IMR-90 (cell line): ENCODE data around the gene CNST. TPM values are rescaled to one million over a fixed set of nuclear protein-coding genes. Genes with fewer than 3 reads are reported as not detected.

Experiments
- ATAC-seq: fragments of 200-7000 bp; cut with Tn5 transposase; 2 replicates; pipeline ENCODE4 v1.9.1; 2020; ENCODE audit warnings: low read depth, mild to moderate bottlenecking, moderate library complexity
- BruUV-seq: library from RNA; stranded (reverse); fragments of 400-500 nt; replicated peaks from 2 replicates; lab custom pipeline; 2021; lab: Mats Ljungman, UMichigan
- CTCF ChIA-PET: fragments of 300-600 bp; formaldehyde crosslinking; extraction: SDS; loops from one replicate; lab custom pipeline; 2021; ENCODE audit warnings: antibody characterized with exemption; lab: Yijun Ruan, JAX
- POLR2A ChIA-PET: fragments of 300-600 bp; sonication (Branson Sonifier 250); formaldehyde crosslinking; loops from one replicate; lab custom pipeline; 2022; ENCODE audit warnings: antibody characterized with exemption; ENCODE audit not compliant: unreplicated experiment; lab: Charles Lee
- DNase-seq: peaks from one replicate; pipeline ENCODE4 v3.0.0; 2013
- H2AFZ ChIP-seq: replicated peaks from 2 replicates; pipeline ENCODE3; 2013; ENCODE audit warnings: low read length, mild to moderate bottlenecking; ENCODE audit not compliant: poor library complexity
- H2AK5ac ChIP-seq: 2 replicates; pipeline ENCODE4 v1.6.1; 2013; ENCODE audit warnings: low read depth, low read length, inconsistent platforms
- H2AK9ac ChIP-seq: replicated peaks from 2 replicates; pipeline ENCODE3; 2013; ENCODE audit warnings: mild to moderate bottlenecking, low read depth, low read length, moderate library complexity; ENCODE audit not compliant: poor library complexity
- H2BK120ac ChIP-seq: 2 replicates; pipeline ENCODE4 v1.6.1; 2013; ENCODE audit warnings: low read depth, low read length, inconsistent platforms
- H2BK15ac ChIP-seq: 3 replicates; pipeline ENCODE4 v1.6.1; 2013; ENCODE audit warnings: low read depth, low read length, inconsistent platforms
- H2BK20ac ChIP-seq: 2 replicates; pipeline ENCODE4 v1.6.1; 2013; ENCODE audit warnings: low read depth, mild to moderate bottlenecking, inconsistent platforms, low read length, moderate library complexity
- H2BK5ac ChIP-seq: 2 replicates; pipeline ENCODE4 v1.6.1; 2013; ENCODE audit warnings: mild to moderate bottlenecking, low read depth, low read length, inconsistent platforms; ENCODE audit not compliant: poor library complexity, severe bottlenecking
- H3K14ac ChIP-seq: replicated peaks from 2 replicates; pipeline ENCODE4 v1.6.1; 2013; ENCODE audit warnings: low read depth, low read length, inconsistent platforms
- H3K18ac ChIP-seq: 2 replicates; pipeline ENCODE4 v1.6.1; 2013; ENCODE audit warnings: low read depth, low read length, control low read depth
- H3K23ac ChIP-seq: 2 replicates; pipeline ENCODE4 v1.6.1; 2013; ENCODE audit warnings: low read depth, low read length, inconsistent platforms
- H3K27ac ChIP-seq: 2 replicates; pipeline ENCODE4 v1.5.1; 2013; ENCODE audit warnings: mild to moderate bottlenecking, control low read depth, low read length; ENCODE audit not compliant: insufficient read depth
- H3K27me3 ChIP-seq: 2 replicates; pipeline ENCODE4 v1.6.1; 2013; ENCODE audit warnings: low read length; ENCODE audit not compliant: control insufficient read depth, insufficient read depth
- H3K36me3 ChIP-seq: 2 replicates; pipeline ENCODE4 v1.6.1; 2013; ENCODE audit warnings: low read length, mixed read lengths; ENCODE audit not compliant: control insufficient read depth, insufficient read depth
- H3K4ac ChIP-seq: 2 replicates; pipeline ENCODE4 v1.6.1; 2013; ENCODE audit warnings: low read depth, low read length, inconsistent platforms
- H3K4me1 ChIP-seq: 2 replicates; pipeline ENCODE4 v1.6.1; 2013; ENCODE audit warnings: low read length, mixed read lengths; ENCODE audit not compliant: control insufficient read depth, insufficient read depth
- H3K4me2 ChIP-seq: 2 replicates; pipeline ENCODE4 v1.6.1; 2013; ENCODE audit warnings: low read depth, mild to moderate bottlenecking, control low read depth, low read length, moderate library complexity
- H3K4me3 ChIP-seq: 2 replicates; pipeline ENCODE4 v1.5.1; 2013; ENCODE audit warnings: low read depth, mild to moderate bottlenecking, control low read depth, low read length, moderate library complexity; ENCODE audit not compliant: insufficient read depth
- H3K56ac ChIP-seq: 2 replicates; pipeline ENCODE4 v1.6.1; 2013; ENCODE audit warnings: low read length, inconsistent platforms; ENCODE audit not compliant: insufficient read depth; ENCODE audit errors: extremely low read depth
- H3K79me1 ChIP-seq, 2 experiments: 2 replicates each; pipeline ENCODE4 v1.6.1; 2013; ENCODE audit warnings: low read length in 2 of 2, inconsistent platforms in 1 of 2, low read depth in 1 of 2
- H3K9ac ChIP-seq: 2 replicates; pipeline ENCODE4 v1.6.1; 2013; ENCODE audit warnings: low read depth, low read length, control low read depth
- H3K9me1 ChIP-seq: 2 replicates; pipeline ENCODE4 v1.6.1; 2013; ENCODE audit warnings: low read length, inconsistent platforms; ENCODE audit not compliant: insufficient read depth
- H3K9me3 ChIP-seq: 2 replicates; pipeline ENCODE4 v1.6.1; 2013; ENCODE audit warnings: low read length; ENCODE audit not compliant: control insufficient read depth, insufficient read depth
- H4K20me1 ChIP-seq: 2 replicates; pipeline ENCODE4 v1.6.1; 2013; ENCODE audit warnings: low read length, inconsistent platforms; ENCODE audit not compliant: insufficient read depth
- H4K5ac ChIP-seq: 2 replicates; pipeline ENCODE4 v1.6.1; 2013; ENCODE audit warnings: mild to moderate bottlenecking, low read depth, low read length, control low read depth
- H4K8ac ChIP-seq, 2 experiments: 2 replicates each; pipeline ENCODE4 v1.6.1; 2013; ENCODE audit warnings: low read depth in 2 of 2, low read length in 2 of 2, control low read depth in 1 of 2, inconsistent platforms in 1 of 2
- H4K91ac ChIP-seq: 2 replicates; pipeline ENCODE4 v1.6.1; 2013; ENCODE audit warnings: low read depth, low read length, inconsistent platforms; ENCODE audit not compliant: insufficient read depth
- BHLHE40 ChIP-seq: fragments of 150-350 bp; IDR thresholded peaks from 2 replicates; pipeline ENCODE4 v1.6.1; 2016; ENCODE audit warnings: mild to moderate bottlenecking, low read depth, low read length
- CEBPB ChIP-seq: IDR thresholded peaks from 2 replicates; pipeline ENCODE4 v1.6.1; 2012; ENCODE audit warnings: low read depth, low read length, improper control_type of control experiment
- CHD1 ChIP-seq: IDR thresholded peaks from 2 replicates; pipeline ENCODE4 v1.6.1; 2012; ENCODE audit warnings: low read depth, low read length, improper control_type of control experiment
- MAFK ChIP-seq: IDR thresholded peaks from 2 replicates; pipeline ENCODE4 v1.6.1; 2012; ENCODE audit warnings: low read depth, low read length, improper control_type of control experiment
- MAZ ChIP-seq: IDR thresholded peaks from 2 replicates; pipeline ENCODE4 v1.6.1; 2012; ENCODE audit warnings: low read depth, mild to moderate bottlenecking, low read length, improper control_type of control experiment, moderate library complexity, borderline replicate concordance
- MXI1 ChIP-seq: IDR thresholded peaks from 2 replicates; pipeline ENCODE4 v1.6.1; 2012; ENCODE audit warnings: low read depth, mild to moderate bottlenecking, low read length, moderate library complexity, borderline replicate concordance
- NFE2L2 ChIP-seq: fragments of 150-350 bp; IDR thresholded peaks from 2 replicates; pipeline ENCODE4 v1.6.1; 2016; ENCODE audit warnings: low read depth, mild to moderate bottlenecking, low read length
- POLR2A ChIP-seq: IDR thresholded peaks from 2 replicates; pipeline ENCODE4 v1.6.1; 2012; ENCODE audit warnings: mild to moderate bottlenecking, low read depth, low read length
- RAD21 ChIP-seq: IDR thresholded peaks from 2 replicates; pipeline ENCODE4 v1.6.1; 2012; ENCODE audit warnings: low read length, improper control_type of control experiment
- RCOR1 ChIP-seq: IDR thresholded peaks from 2 replicates; pipeline ENCODE4 v1.6.1; 2012; ENCODE audit warnings: mild to moderate bottlenecking, low read length, improper control_type of control experiment; ENCODE audit not compliant: insufficient replicate concordance
- SMC3 ChIP-seq: fragments of 150-350 bp; IDR thresholded peaks from 2 replicates; pipeline ENCODE4 v1.6.1; 2016; ENCODE audit warnings: low read depth, mild to moderate bottlenecking, antibody characterized with exemption, low read length, moderate library complexity
- USF2 ChIP-seq: fragments of 150-350 bp; IDR thresholded peaks from 2 replicates; pipeline ENCODE4 v1.6.1; 2017; ENCODE audit warnings: mild to moderate bottlenecking, antibody characterized with exemption, low read length, low read depth
- WGBS, 2 experiments: methylation state at CpG; one replicate each; pipeline versions ENCODE4 v1.1.5 to v1.1.7; 2013; ENCODE audit warnings: missing lambda C conversion rate in 2 of 2; ENCODE audit not compliant: insufficient read length in 1 of 2; ENCODE audit errors: extremely low coverage in 2 of 2; 5-methylcytosine and 5-hydroxymethylcytosine counted together
- dilution Hi-C: fragments of 300-500 bp; cut with HindIII; formaldehyde crosslinking; loops from one replicate; pipeline ENCODE4 v1.14.3; 2018; ENCODE audit warnings: low sequenced_read_pairs; ENCODE audit not compliant: unreplicated experiment
- in situ Hi-C: fragments of 300-500 bp; cut with MboI; formaldehyde crosslinking; loops from 3 replicates; pipeline ENCODE4 v1.14.3; 2019; ENCODE audit warnings: low sequenced_read_pairs, inconsistent platforms, mixed read lengths
- intact Hi-C: fragments of 100-400 bp; cut with micrococcal nuclease; formaldehyde crosslinking; loops from 2 replicates; pipeline ENCODE4 v1.10.0; 2022
- polyA plus RNA-seq, 3 experiments: library from polyadenylated mRNA; depleted of rRNA; stranded (reverse); fragments of >200 nt; gene quantifications; 2 replicates each; pipeline ENCODE4 v1.2.3, GENCODE V29; 2012; ENCODE audit warnings: low replicate concordance in 1 of 3
- total RNA-seq: library from RNA; depleted of rRNA; stranded (reverse); fragments of >200 nt; gene quantifications from 2 replicates; pipeline ENCODE4 v1.2.3, GENCODE V29; 2012
- TF ChIP-seq, protein P1 (sequence below): fragments of 150-350 bp; IDR thresholded peaks from 2 replicates; pipeline ENCODE4 v1.6.1; 2016; ENCODE audit warnings: low read depth, mild to moderate bottlenecking, low read length, moderate library complexity, borderline replicate concordance

Gene CNST
- total and polyA plus RNA-seq, 2 of the 4 experiments (the other 2 are of a cell fraction), result 15.4 to 25.5 TPM

DNA sequence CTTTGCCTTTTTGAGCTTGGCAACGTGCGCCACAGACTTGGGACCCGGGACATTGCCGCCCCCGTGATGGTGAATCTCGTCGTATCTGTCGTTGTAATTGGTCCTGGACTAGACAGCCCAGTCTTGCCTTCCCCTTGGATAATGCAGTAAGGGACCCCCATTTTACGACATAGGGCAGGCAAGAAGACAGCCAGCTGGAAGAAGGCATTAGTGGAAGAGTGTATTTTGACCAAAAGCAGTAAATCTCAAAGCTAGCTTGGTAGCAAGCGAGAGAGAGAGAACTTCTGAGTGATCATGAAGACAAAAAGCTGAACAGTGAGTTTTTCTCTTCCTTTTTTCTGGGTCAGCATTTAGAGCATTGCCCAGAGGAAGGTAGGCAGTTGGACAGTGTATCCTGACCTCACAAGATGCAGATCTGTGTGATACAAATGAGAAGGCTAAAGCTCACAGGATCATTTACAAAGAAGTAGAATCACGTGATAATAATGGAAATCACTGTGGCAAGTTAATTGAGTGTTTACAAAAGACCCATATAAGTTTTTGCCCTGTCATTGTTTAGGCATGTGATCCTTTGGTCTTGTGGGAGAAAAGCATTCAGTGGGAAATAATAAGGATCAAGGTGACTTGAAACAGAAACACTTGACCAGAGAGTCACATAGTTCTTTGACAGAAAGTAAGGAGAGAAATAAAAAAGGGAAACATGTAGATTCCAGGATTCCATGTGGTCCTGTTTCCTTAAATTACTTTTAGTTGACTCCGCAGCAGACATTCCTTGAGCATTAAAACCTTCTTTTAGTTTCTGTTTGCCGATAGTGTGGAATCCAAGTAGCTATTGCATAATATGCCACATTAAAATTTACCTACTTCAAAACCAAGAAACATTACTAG lies 66.3 kb downstream of the CNST start:
- H3K14ac ChIP-seq, result peak overlapping the region; percentile 97
- H3K27me3 ChIP-seq, result no peaks in the 10 kb centered on the region
- CTCF ChIA-PET, result interaction anchor here (0.7 kb wide), 1 partner anchor 35 kb away, joined by 3 read pairs; no protein-coding TSS in a partner anchor
- peak overlapping the region; percentile 99 for H2AK5ac ChIP-seq
- H2BK120ac ChIP-seq, result peak overlapping the region; percentile 98
- dilution Hi-C loops, result no loop called here
- H3K27ac ChIP-seq, result peak overlapping the region; percentile 97
- H3K36me3 ChIP-seq, result peaks cover 10% of the 10 kb centered on the region
- H3K79me1 ChIP-seq, result peaks cover 27 to 49% of the 10 kb centered on the region in 2 experiments
- POLR2A ChIA-PET, result interaction anchor here (0.6 kb wide), 2 partner anchors 12 to 57 kb away, joined by 3 read pairs; no protein-coding TSS in a partner anchor
- peak overlapping the region; percentile 99 for H2BK5ac ChIP-seq
- peaks cover 18% of the 10 kb centered on the region for H3K4me1 ChIP-seq
- peak overlapping the region; percentile 37; the same call in 1 of the 2 replicates for H3K4me3 ChIP-seq
- DNase-seq, result peak; percentile 88
- intact Hi-C loops, result loop anchor here (1.0 to 5.0 kb wide), 3 partner anchors 35 to 125 kb away; partner anchors contain the start of genes CNST, SMYD3 and TFB2M
- peak; percentile 67 for ATAC-seq
- peak overlapping the region; percentile 56 to 98 for H4K8ac ChIP-seq
- H3K23ac ChIP-seq, result peak overlapping the region; percentile 97
- TF ChIP-seq NFE2L2 (peak; percentile 90), MAZ (no peak), USF2 (peak; percentile 74), MAFK (peak; percentile 54; the same call in 1 of the 2 replicates), POLR2A (no peak), RCOR1 (no peak), BHLHE40 (peak; percentile 81), SMC3 (no peak), CHD1 (no peak), MXI1 (peak; percentile 54; the same call in 1 of the 2 replicates), CEBPB (peak; percentile 95), RAD21 (no peak)
- TF ChIP-seq, protein P1, sequence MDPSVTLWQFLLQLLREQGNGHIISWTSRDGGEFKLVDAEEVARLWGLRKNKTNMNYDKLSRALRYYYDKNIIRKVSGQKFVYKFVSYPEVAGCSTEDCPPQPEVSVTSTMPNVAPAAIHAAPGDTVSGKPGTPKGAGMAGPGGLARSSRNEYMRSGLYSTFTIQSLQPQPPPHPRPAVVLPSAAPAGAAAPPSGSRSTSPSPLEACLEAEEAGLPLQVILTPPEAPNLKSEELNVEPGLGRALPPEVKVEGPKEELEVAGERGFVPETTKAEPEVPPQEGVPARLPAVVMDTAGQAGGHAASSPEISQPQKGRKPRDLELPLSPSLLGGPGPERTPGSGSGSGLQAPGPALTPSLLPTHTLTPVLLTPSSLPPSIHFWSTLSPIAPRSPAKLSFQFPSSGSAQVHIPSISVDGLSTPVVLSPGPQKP, result no peak
- in situ Hi-C loops, result no loop called here
- no peaks in the 10 kb centered on the region for H4K20me1 ChIP-seq
- peak overlapping the region; percentile 90 for H4K5ac ChIP-seq
- H2AK9ac ChIP-seq, result peak overlapping the region; percentile 98
- BruUV-seq, result no TSS peak
- peak overlapping the region; percentile 96 for H2BK20ac ChIP-seq
- H3K18ac ChIP-seq, result peak overlapping the region; percentile 97
- H3K4me2 ChIP-seq, result peak overlapping the region; percentile 86
- peak overlapping the region; percentile 98 for H3K4ac ChIP-seq
- H3K56ac ChIP-seq, result peak overlapping the region; percentile 74; the same call in 1 of the 2 replicates
- H3K9ac ChIP-seq, result peak overlapping the region; percentile 8; the same call in 1 of the 2 replicates
- no peaks in the 10 kb centered on the region; the same call in 1 of the 2 replicates for H3K9me3 ChIP-seq
- peaks cover 5% of the 10 kb centered on the region for H3K9me1 ChIP-seq
- peak overlapping the region; percentile 82 for H2BK15ac ChIP-seq
- 98% methylated on average over 8 of the region's 13 CpGs; no CpG with 5 or more reads in 1 of the 2 experiments for WGBS, 2 experiments
- peak overlapping the region; percentile 84 for H4K91ac ChIP-seq
- peak overlapping the region; percentile 39 for H2AFZ ChIP-seq
